HUES48 (cell line): ENCODE results near the gene BICD1.

Experiments used
- H3K27ac ChIP-seq: one replicate; pipeline ENCODE4 v1.7.0; 2013; ENCODE audit warnings: low read depth, low read length, inconsistent platforms
- H3K27me3 ChIP-seq: 2 replicates; pipeline ENCODE4 v1.6.1; 2013; ENCODE audit warnings: mild to moderate bottlenecking, low read length; ENCODE audit not compliant: control insufficient read depth, insufficient read depth
- H3K36me3 ChIP-seq: 2 replicates; pipeline ENCODE4 v1.6.1; 2013; ENCODE audit warnings: low read length; ENCODE audit not compliant: control insufficient read depth, insufficient read depth
- H3K4me1 ChIP-seq: 2 replicates; pipeline ENCODE4 v1.6.1; 2013; ENCODE audit warnings: mild to moderate bottlenecking, low read length; ENCODE audit not compliant: control insufficient read depth, insufficient read depth
- H3K4me3 ChIP-seq: 2 replicates; pipeline ENCODE4 v1.5.1; 2013; ENCODE audit warnings: mild to moderate bottlenecking, low read depth, low read length
- H3K9ac ChIP-seq: 2 replicates; pipeline ENCODE4 v1.6.1; 2013; ENCODE audit warnings: mild to moderate bottlenecking, low read depth, low read length, moderate library complexity
- H3K9me3 ChIP-seq: 2 replicates; pipeline ENCODE4 v1.6.1; 2013; ENCODE audit warnings: low read length; ENCODE audit not compliant: control insufficient read depth, insufficient read depth

BICD1 gene

GRCh38 chr12:32159925-32160324 is 53.3 kb downstream of the BICD1 start:
- Histone ChIP-seq H3K27me3 (no peaks in the 10 kb centered on the region), H3K4me3 (no peak overlapping the region), H3K9me3 (no peaks in the 10 kb centered on the region), H3K9ac (no peak overlapping the region), H3K27ac (no peak overlapping the region), H3K36me3 (peaks cover 22% of the 10 kb centered on the region), H3K4me1 (peaks cover 24% of the 10 kb centered on the region)

GRCh38 chr12:32161058-32161457 is 54.4 kb downstream of the BICD1 start:
- Histone ChIP-seq H3K36me3 (peaks cover 22% of the 10 kb centered on the region), H3K4me3 (no peak overlapping the region), H3K4me1 (peaks cover 13% of the 10 kb centered on the region), H3K9me3 (no peaks in the 10 kb centered on the region), H3K27ac (no peak overlapping the region), H3K27me3 (no peaks in the 10 kb centered on the region), H3K9ac (no peak overlapping the region)

DNA sequence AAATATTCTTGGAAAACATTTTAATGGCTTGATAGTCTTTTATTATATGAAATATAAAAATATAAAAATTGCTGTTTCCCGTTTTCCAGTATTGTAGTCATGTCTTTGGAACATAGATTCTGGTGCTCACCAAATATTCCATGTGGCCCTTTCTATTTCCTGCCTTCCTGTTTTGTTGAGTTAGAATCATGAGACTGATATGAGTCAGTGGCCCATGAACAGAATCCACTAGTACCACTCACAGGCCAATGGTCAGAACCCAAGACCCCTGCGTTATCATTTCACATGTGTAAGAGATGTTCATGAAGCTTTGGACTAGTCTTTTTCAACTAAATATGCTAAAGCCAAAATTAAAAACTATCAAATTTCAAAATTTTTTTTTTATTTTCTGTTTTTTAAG is 56.9 kb downstream of the BICD1 start:
- Histone ChIP-seq H3K4me3 (no peak overlapping the region), H3K9me3 (no peaks in the 10 kb centered on the region), H3K27ac (no peak overlapping the region), H3K4me1 (no peaks in the 10 kb centered on the region), H3K27me3 (no peaks in the 10 kb centered on the region), H3K36me3 (peaks cover 15% of the 10 kb centered on the region; the same call in 1 of the 2 replicates), H3K9ac (no peak overlapping the region)

DNA sequence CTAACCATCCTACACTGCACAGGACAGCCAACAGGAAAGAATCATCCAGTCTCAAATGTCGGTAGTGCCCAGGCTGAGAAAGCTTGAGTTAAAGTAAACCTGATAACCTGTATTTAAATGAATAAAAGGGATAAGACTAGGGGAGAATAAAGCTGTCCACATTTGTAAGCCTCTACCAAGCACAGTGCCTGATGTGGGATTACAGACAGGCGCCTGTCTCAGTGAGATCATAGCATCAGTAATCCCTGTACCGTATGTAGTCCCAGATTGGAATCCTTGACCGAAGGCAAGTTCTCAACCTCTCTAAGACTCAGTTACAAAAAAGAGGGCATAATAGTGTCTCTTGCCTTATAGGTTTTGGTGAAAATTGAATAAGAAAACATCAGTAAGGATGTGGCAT is 59.9 kb downstream of the BICD1 start:
- Histone ChIP-seq H3K27ac (no peak overlapping the region), H3K36me3 (peaks cover 7% of the 10 kb centered on the region; the same call in 1 of the 2 replicates), H3K4me1 (peaks cover 18% of the 10 kb centered on the region), H3K9ac (no peak overlapping the region), H3K27me3 (no peaks in the 10 kb centered on the region), H3K9me3 (no peaks in the 10 kb centered on the region), H3K4me3 (no peak overlapping the region)

DNA sequence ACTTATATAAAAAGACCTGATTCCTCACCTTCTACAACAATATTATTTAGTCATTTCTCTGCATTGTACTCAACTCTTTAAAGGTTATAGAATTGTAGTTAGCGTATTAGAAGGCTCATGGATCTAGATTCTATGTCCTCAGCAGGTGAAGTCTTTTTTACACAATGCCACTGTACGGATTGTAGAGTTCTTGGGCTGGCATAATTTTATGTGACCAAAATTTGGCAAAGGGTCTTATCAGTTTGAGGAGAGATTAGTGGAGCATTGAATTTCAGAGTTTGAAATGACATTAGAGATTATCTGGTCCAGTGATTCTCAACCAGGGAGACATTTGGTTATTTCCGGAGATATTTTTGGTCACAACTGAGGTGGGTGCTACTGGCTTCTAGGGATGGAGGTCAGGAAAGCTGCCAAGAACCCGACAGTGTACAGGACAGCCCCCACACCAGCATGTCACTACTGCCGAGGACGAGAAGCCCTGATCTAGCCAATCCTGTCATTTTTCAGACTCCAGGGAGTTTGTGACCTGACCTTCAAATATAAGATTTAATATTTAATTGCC is 63.9 kb downstream of the BICD1 start:
- Histone ChIP-seq H3K9me3 (no peaks in the 10 kb centered on the region), H3K9ac (no peak overlapping the region), H3K27ac (no peak overlapping the region), H3K4me3 (no peak overlapping the region; the same call in 1 of the 2 replicates), H3K4me1 (peaks cover 26% of the 10 kb centered on the region), H3K27me3 (no peaks in the 10 kb centered on the region), H3K36me3 (0 out of 2 replicates have a peak, but pooled peaks cover 2% of the 10 kb centered on the region)

- H3K4me3 ChIP-seq, result no peak overlapping the region; the same call in 1 of the 2 replicates
These were observed 64.6 kb downstream of the BICD1 start for GRCh38 chr12:32171211-32171610.

DNA sequence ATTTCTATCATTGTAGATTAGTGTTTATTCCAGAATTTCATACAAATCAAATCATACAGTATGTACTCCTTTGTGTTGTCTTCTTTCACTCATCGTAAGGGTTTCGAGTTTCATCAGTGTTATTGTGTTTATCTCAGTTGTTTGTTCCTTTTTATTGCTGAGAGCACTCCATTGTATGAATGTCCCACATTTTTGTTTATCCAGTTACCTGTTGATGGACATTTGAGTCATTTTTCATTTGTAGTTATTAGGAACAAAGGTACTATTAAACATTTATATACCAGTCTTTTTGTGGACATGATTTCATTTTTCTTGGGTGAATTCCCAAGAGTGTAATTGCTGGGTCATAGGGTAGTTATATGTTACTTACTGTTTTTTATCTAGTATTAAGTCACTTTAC is 70.0 kb downstream of the BICD1 start:
- peaks cover 6% of the 10 kb centered on the region for H3K36me3 ChIP-seq

More at GRCh38 chr12:32171211-32171610, 64.6 kb downstream of the BICD1 start:
- no peaks in the 10 kb centered on the region for H3K9me3 ChIP-seq
- no peak overlapping the region for H3K9ac ChIP-seq
- peak overlapping the region; percentile 34 for H3K27ac ChIP-seq
- H3K36me3 ChIP-seq, result peaks cover 8% of the 10 kb centered on the region
- peaks cover 26% of the 10 kb centered on the region for H3K4me1 ChIP-seq
- H3K27me3 ChIP-seq, result no peaks in the 10 kb centered on the region

GRCh38 chr12:32178341-32179010 is 71.8 kb downstream of the BICD1 start:
- Histone ChIP-seq H3K27ac (peak overlapping the region; percentile 51), H3K27me3 (no peaks in the 10 kb centered on the region), H3K4me1 (peaks cover 29% of the 10 kb centered on the region), H3K4me3 (no peak overlapping the region), H3K36me3 (peaks cover 6% of the 10 kb centered on the region), H3K9ac (no peak overlapping the region), H3K9me3 (no peaks in the 10 kb centered on the region)

More for the DNA sequence above, 70.0 kb downstream of the BICD1 start:
- no peaks in the 10 kb centered on the region for H3K27me3 ChIP-seq
- no peaks in the 10 kb centered on the region for H3K9me3 ChIP-seq
- no peak overlapping the region for H3K27ac ChIP-seq
- H3K9ac ChIP-seq, result no peak overlapping the region
- no peak overlapping the region for H3K4me3 ChIP-seq
- peaks cover 37% of the 10 kb centered on the region for H3K4me1 ChIP-seq

GRCh38 chr12:32179011-32179395 is 72.4 kb downstream of the BICD1 start:
- Histone ChIP-seq H3K27ac (peak overlapping the region; percentile 51), H3K9ac (no peak overlapping the region), H3K4me1 (peaks cover 29% of the 10 kb centered on the region)

GRCh38 chr12:32181498-32182175 is 75.0 kb downstream of the BICD1 start:
- Histone ChIP-seq H3K27ac (peak overlapping the region; percentile 28), H3K9ac (no peak overlapping the region), H3K9me3 (no peaks in the 10 kb centered on the region)

More at GRCh38 chr12:32179011-32179395, 72.4 kb downstream of the BICD1 start:
- Histone ChIP-seq H3K27me3 (no peaks in the 10 kb centered on the region), H3K36me3 (peaks cover 11% of the 10 kb centered on the region), H3K9me3 (no peaks in the 10 kb centered on the region), H3K4me3 (no peak overlapping the region)

GRCh38 chr12:32183650-32184049 is 77.0 kb downstream of the BICD1 start:
- Histone ChIP-seq H3K27ac (peak overlapping the region; percentile 44), H3K27me3 (no peaks in the 10 kb centered on the region), H3K4me1 (peaks cover 19% of the 10 kb centered on the region), H3K9me3 (no peaks in the 10 kb centered on the region), H3K4me3 (no peak overlapping the region), H3K9ac (no peak overlapping the region), H3K36me3 (peaks cover 22% of the 10 kb centered on the region)

More at GRCh38 chr12:32181498-32182175, 75.0 kb downstream of the BICD1 start:
- Histone ChIP-seq H3K36me3 (peaks cover 18% of the 10 kb centered on the region), H3K4me1 (peaks cover 29% of the 10 kb centered on the region), H3K27me3 (no peaks in the 10 kb centered on the region), H3K4me3 (no peak overlapping the region)
